Limb (tissue), 2 donors: ENCODE results near the gene FEN1.

Experiments
- DNase-seq, 2 donors: peaks; one replicate each; pipeline ENCODE4 v3.0.0-alpha.2; 2016; ENCODE audit errors: extremely low spot score in 2 of 2

The FEN1 gene

DNA sequence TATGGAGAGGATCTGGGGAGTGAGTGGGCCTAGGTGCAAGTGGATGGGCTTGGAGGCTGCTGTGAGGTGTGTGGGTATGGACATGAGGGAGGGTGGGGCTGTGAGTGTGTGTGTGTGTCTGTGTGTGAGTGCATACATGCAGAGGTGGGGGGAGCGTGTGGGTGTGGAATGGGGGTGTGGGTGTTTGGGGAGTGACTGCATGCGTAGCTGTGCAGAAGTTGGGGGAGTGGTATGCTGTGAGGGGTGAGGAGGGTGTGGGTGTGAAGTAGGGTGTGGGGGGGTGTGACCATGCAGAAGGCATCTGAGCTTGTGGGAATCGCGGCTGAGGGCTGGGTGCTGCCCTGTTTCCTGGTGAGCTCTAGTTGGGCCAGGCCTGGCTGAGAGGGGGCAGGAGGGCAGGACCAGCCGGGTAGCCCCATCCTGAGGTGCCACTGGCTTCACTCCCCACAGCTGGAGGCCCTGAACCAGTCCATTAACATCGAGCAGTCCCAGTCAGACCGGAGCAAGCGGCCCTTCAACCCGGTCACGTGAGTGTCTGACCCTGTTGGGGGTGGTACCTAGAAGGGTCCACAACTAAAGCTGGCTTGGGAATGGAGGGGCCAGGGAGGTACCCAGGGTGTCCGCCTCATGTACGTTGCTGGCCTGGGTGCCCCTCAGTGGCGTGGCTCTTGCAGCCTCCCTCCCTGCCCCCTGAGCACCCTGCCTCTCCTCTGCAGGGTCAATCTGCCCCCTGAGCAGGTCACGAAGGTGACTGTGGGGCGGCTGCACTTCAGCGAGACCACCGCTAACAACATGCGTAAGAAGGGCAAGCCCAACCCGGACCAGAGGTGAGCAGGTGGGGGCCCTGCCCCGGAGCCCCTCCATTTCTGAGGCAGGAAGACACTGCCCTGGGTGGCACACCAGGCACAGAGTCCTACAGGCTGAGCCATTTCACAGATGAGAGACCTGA lies 16.8 kb upstream of the FEN1 start:
- no peak for DNase-seq

DNA sequence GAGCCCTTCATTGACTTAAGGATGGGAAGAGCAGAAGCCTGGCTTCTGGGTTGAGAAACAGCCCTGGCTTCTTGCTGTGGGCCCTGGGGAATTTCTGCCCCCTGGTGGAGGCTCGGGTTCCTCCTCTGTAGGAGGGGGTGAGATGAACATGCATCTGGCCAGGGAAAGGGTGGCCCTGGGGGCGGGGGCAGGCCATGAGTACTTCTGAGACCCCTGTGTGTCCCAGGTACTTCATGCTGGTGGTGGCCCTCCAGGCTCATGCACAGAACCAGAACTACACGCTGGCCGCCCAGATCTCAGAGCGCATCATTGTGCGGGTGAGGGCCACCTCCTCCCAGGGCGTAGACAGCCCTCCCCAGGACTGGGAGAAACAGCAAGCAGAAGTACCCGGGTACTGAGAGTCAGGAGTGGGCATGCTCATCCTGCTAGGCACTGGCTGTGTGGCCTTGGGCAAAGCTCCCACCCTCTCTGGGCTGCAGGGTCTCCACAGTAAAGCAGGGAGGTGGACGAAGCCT lies 16.1 kb upstream of the FEN1 start:
- no peak for DNase-seq

DNA sequence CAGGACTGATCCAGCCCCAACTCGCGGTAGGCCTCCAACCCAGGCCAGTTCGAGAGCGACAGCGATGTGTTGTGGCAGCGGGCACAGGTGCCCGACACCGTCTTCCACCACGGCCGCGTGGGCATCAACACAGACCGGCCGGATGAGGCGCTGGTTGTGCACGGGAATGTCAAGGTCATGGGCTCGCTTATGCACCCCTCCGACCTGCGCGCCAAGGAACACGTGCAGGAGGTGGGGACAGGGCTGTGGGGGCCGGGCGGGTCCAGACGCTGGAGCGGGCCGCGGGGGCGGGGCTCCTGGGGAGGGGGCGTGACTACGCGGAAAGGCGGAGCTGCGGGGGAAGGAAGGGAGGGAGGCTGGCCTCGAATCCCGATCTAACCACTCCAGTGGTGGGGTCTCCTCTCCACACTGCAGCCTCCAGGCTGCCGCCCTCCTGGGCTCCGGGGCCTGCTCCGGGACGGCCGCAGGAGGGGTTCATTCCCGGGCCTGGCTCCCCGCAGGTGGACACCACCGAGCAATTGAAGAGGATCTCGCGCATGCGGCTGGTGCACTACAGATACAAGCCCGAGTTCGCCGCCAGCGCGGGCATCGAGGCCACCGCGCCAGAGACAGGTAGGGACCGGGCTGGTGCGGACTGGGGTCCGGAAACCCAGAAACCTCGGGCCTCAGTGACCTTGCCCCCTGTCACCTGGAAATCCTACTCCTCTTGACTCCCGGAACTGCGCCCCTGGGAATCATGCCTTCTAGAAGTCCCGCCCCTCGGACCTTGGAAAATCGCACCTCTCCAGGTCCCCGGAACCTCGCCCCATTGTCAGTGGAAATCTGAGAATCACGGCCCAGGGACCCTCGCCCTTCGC lies 15.2 kb upstream of the FEN1 start:
- DNase-seq, result peak in 1 of 2 donors; percentile 76

DNA sequence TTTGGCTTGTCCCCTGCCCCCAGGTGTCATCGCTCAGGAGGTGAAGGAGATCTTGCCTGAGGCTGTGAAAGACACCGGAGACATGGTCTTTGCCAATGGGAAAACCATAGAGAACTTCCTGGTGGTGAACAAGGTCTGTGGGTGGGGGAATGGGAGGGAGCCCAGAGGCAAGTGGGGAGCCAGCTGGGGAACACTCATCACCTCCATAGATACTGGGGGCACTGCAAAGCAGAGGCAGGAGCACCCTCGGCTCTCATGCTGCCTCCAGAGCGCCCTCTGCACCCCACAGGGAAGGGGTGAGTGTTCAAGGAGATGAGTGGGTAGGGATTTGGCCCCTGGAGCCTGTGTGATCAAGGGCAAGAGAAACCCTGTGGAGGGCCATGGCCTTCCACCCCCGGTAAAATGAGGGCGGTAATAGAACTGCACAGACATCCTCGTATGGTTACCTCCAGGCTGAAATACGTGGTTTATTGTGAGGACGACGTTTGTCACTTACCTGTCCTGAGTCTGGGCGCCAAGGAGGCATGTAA lies 14.3 kb upstream of the FEN1 start:
- DNase-seq, result no peak

DNA sequence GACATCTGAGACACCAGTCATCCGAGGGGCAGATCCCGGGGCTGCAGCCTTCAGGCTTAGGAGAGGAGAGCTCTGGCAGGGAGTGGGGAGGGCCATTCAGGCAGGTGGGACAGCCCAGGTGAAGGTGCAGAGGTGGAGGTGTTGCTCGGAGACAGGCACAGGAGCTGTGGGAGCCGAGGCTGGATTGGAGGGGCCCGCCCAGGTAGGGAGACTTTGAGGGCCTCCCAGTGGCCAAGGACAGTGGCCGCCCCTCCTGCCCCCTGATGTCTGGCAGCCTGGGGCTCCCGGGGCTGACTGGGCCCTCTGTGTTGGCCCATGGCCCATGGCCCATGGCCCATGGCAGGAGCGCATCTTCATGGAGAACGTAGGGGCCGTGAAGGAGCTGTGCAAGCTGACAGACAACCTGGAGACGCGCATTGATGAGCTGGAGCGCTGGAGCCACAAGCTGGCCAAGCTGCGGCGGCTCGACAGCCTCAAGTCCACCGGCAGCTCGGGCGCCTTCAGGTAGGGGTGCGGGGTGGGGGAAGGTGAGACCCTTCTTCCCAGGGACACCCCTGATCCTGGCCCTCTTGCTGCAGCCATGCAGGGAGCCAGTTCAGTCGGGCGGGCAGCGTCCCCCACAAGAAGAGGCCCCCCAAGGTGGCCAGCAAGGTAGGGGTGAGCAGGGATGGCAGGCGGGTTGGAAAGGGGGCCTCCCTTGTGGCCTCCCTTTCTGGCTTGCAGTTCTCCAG lies 13.6 kb upstream of the FEN1 start:
- DNase-seq, result no peak

DNA sequence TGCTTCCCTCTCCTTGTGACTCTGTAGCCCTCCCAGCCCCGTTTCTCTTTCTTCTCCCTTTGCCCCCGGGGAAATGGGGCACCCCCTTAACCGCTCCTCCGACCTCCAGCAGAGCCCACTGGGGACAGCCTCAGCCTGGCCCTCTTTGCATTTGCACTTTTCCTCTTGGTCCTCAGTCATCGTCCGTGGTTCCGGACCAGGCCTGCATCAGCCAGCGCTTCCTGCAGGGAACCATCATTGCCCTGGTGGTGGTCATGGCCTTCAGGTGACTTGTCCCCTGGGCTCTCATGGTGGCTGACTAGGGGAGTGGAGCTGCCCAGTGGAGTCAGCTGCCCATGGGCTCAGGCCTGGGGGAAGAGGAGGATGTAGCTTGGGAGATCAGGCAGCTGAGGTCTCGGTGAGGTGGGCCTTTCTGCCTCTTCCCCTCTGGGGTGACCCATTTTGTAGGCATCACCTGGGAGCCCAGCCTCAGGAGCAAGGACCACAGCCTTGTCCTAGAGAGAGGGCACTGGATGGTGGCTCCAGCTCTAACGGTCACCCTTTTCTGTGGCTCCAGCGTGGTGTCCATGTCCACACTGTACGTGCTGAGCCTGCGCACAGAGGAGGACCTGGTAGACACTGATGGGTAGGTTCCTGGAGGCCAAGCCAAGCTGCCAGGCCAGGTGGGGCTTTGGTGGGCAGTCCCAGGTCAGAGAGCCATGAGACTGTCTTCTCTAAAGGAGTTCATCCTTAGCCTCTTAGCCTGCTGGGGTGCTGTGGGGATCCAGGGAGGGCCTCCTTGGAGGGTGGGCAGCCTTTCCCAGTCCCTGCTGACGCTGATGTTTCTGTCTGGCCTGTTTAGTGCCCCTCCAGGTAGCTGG lies 12.8 kb upstream of the FEN1 start:
- DNase-seq, result no peak

DNA sequence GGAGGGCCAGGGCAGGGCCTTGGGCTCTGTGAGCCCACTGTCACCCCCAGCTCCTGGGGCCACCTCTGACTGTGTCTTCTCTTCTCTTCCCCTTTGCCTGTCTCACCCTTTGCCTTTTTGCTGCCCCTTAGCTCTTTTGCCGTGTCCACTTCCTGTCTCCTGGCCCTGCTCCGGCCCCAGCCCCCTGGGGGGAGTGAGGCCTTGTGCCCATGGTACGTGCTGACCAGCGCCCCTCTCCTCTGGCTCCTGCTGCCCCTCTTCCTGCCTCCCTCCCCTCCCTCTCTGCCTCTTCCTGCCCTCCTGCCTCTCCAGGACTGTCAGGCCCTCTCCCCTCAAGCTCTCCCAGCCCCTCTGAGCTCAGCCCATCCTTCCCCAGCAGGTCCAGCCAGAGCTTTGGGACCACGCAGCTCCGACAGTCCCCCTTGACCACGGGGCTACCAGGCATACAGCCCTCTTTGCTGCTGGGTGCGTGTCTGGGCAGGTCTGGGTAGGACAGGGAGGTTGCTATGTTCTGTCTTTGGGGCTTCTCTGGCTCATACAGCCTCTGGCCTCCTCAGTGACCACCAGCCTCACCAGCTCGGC lies 12.0 kb upstream of the FEN1 start:
- DNase-seq, result no peak

DNA sequence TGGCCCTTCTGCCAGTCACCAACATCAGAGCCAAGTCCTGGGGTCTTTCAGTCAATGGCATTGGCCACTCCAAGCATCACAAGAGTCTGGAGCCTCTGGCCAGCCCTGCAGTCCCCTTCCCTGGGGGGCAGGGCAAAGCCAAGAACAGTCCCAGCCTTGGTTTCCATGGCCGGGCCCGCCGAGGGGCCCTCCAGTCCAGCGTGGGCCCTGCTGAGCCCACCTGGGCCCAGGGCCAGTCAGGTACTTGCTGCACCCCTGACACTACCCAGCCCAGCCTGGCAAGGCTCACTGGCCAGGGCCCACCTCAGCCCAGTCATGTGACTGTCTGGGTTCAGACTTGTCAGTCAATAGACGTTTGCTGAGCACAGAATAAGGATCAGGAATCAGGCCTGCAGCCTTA lies 11.1 kb upstream of the FEN1 start:
- DNase-seq, result no peak

DNA sequence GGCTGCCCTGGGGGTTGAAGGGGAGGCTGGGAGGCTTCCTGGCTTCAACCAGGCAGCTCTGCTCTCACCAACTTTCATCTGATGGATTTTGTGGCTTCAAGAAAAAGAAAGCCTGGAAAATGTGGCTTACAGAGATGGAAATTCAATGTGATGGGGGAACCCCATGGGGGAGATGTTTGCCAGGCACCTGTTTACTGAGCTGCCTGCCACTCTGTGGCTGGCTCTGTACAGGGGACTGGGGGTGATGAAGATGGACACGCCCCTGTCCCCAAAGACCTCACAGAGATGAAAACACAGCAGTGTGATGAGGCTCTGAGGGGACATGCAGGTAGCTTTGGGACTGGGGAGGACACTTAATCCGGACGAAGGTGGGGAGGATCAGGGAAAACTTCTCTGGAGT lies 10.4 kb upstream of the FEN1 start:
- DNase-seq, result no peak

DNA sequence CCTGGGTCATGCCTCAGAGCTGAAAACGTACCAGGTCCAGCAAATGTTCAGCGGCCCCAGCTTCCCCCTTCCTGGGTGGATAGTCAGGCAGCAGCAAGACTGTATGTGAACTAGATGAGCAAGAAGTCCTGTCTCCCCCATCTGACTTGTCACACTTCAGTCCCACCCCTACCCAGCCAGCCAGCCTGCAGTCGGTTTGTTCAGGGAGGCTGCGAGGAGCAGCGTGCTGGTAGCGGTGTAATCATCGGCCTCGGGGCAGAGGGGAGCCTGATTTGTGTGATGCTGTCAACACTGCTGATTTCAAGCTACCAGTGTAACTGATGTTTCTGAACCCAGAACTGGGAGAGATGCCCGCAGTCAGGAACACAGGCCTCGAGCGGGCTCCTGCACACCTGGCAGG lies 9.9 kb upstream of the FEN1 start:
- DNase-seq, result no peak

DNA sequence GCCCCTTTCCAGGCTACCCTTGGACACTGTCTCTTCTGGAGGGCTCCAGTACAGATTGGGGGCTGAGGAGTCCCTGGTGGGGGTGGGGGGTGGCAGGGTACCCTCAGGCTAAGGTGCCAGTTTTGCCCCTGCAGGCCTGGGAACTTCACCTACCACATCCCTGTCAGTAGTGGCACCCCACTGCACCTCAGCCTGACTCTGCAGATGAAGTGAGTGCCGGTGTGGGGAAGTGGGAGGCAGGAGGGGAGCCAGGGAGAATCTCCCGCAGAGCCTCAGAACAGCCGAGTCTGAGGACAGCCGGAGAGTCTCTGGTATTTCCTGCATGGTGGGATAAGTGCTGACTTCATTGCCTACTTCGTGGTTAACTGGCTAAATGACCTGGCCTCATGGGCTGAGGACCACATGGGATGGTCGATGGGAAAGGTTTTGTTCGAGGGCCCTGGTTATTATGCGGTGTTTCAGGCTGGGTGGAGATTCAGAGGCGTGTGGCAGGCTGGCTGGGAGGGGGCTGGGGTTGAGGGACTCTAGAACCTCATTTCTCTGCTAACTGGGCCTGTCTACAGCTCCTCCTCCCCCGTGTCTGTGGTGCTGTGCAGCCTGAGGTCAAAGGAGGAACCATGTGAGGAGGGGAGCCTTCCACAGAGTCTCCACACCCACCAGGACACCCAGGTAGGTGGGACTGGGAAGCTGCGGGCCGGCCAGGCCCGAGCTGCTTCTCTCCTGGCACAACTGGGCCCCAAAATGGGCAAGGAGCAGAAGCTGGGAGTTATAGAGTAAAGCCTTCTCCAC lies 8.8 kb upstream of the FEN1 start:
- no peak for DNase-seq

DNA sequence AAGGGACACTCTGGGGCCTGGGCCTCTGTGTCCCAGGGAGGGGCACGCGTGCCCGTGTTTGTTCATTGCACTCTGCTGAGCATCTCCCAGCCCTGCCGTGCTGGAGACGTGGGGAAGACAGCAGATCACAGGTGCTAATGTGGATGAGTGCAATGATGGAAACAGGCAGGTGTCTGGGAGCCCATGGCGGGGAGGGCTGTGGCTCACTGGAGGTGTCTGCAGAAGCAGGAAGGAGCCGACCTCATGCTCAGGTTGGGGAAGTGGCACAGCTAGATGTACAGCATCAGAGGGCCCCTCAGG lies 8.3 kb upstream of the FEN1 start:
- no peak for DNase-seq

DNA sequence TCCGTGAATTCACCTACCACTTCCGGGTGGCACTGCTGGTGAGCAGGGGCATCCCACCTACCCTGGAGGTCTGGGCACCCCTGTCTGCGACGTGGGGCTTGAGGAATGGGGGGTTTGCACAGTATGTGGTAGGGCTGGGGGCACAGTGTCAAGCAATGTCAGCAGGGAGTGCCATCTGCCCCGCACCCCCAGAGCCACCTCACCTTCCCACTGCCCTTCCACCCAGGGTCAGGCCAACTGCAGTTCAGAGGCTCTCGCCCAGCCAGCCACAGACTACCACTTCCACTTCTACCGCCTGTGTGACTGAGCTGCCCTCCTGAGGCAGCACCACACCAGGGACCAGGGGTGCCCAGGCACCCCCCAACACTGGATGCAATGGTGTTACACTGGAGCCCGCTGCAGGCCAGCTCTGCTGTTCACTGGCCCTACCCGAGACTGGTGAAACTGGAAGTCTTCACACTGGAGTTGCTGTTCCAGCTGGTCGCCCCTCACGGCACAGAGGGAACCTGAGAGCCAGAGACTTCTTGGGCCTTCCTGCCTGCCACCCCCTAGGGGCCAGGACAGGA lies 6.8 kb upstream of the FEN1 start:
- no peak for DNase-seq

DNA sequence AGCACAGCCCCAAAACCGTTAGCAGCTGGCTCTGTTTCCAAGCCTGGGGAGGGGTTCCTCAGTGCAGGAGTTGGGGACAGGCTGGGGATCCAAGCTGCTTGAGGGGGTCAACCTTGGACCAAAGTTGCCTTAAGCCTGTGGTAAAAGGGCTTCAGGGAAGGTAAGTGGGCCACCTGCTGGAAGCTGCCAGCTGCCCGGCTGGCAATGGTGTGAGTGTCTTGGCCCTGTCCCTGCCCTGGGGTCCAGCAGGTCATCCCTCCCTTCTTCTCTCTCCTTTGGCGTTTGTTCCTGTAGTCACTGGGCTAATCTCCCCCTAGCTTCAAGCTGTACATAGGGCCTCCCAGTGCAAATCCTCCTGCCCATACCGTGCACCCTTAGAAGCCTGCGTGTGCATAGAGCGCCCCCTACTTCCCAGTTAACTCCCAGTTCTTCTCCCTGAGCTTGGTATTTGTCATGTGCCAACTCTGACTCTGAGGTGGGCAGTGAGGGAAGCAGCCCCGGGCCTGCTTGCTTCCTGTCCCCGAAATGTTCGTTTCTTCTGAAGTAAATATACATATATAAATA lies 4.7 kb upstream of the FEN1 start:
- DNase-seq, result no peak

DNA sequence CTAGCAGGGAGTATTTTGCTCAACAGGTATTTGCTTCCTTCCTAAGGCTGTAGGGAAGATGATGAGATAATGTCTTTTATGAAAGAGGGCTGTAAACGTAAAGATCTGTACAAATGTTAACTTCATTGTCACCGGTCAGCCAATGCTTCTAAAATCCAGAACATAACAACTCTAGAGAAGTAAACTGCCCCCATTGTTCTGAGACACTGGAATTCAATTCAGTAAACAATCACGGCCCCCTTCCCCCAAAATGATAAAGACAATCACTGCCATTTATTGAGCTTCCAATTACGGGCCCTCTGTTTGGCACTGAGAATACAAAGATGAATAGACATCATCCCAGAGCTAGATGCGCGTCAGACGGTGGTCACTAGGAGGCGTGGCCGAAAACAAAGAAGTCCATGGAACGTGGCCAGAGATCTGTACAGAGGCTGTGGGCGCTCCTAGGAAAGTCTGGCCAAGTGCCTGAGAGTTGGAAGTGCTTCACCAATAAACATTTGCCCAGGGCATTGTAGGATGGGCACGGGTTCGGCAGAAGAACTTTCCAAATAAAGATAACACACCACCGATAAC lies 888 bp upstream of the FEN1 start:
- DNase-seq, result peak; percentile 81 to 85

DNA sequence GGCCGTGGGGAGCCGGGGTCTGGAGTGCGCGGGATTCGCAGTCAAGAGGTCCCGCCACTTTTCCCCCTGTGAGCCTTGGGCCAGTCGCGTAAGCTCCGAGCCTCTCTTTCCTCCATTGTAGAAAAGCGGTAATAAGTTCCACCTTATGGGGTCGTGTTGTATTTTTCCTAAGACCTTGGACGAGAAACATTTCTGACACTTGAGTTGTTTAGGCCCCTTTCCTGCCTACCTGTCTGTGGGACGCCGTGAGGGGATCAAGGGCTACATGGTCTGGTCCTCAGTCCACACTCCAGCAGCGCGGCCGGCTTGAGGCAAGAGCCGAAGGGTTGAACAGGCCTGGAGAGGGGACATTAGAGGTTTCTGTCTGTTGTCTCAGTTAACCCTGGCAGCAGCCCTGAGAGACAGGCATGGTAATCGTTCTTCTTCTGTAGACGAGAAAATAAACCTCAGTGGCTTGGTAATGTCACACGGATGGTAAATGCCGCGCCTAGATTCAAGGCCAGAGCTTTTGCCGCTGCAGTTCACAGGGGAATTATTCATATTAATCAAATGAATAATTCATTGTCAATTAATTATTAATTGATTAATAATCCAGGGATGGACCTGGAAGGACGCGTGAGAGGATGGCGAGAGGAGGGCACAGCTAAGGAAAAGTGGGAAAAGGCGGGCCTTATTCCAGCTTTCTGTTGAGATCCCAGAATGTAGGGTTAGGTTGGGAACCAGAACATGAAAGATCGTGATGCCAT lies 545 bp downstream of the FEN1 start:
- no peak for DNase-seq

DNA sequence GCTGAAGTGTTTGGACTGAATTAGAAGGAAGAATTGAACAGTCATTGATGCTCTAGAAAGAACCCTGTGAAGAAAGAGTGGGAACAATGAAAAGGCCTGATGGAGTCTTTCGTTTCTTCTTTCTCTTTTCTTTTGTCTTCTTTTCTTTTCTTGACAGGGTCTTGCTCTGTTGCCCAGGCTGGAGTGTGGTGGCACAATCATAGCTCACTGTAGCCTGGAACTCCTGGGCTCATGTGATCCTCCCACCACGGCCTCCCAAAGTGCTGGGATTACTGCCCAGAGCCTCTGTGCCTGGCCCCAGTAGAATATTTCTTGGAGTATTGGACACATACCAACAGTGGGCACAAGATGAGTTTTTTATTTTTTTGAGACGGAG lies 1.1 kb downstream of the FEN1 start:
- DNase-seq, result no peak

DNA sequence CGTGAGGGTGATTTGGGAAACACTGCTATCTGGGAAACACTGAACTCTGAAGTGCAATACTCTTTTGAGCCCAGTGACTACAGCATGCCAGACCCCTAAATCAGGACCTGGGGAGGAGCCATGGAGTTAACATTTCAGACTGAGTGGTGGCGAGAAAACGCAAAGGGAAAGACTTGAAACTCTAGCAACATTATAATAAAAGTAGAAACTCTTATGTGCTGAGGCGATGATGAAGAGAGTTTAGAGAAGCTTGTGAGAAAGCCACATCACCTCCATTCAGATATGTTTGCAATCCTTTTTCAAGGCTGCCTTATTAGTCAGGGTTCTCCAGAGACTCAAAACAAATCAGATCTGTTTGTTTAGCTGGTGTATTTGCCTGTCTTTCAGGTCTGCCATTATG lies 1.9 kb downstream of the FEN1 start:
- DNase-seq, result no peak
